K562 (cell line): ENCODE data around the gene FJX1. TPM values are rescaled to one million over a fixed set of nuclear protein-coding genes. Genes with fewer than 3 reads are reported as not detected.

Experiments
- ATAC-seq: fragments of 200-7000 bp; cut with Tn5 transposase; 3 replicates; pipeline ENCODE4 v1.9.1; 2020; ENCODE audit warnings: moderate library complexity
- BruUV-seq: library from RNA; stranded (reverse); fragments of 400-500 nt; replicated peaks from 2 replicates; lab custom pipeline; 2021; lab: Mats Ljungman, UMichigan
- CTCF ChIA-PET: fragments of 300-600 bp; formaldehyde crosslinking; extraction: SDS; loops from one replicate; lab custom pipeline; 2021; ENCODE audit warnings: low intra/inter-chr PET ratio; lab: Yijun Ruan, JAX
- POLR2A ChIA-PET: fragments of 300-600, 350-650 bp; sonication (Branson Sonifier 250); formaldehyde crosslinking; extraction: SDS; loops from one replicate; lab custom pipeline; 2021; ENCODE audit warnings: antibody characterized with exemption, inconsistent platforms; lab: Yijun Ruan, JAX
- DNase-seq, 4 experiments: peaks; one replicate each; pipeline versions ENCODE4 v3.0.0 to v3.0.0-alpha.2; 2011 to 2018; ENCODE audit warnings: low spot score in 3 of 4, mixed read lengths in 3 of 4; ENCODE audit errors: extremely low read depth in 1 of 4
- FAIRE-seq: peaks from 2 replicates; lab custom pipeline; 2011; peaks lifted over from hg19 to GRCh38; lab: Jason Lieb, UNC
- H2AFZ ChIP-seq: 2 replicates; pipeline ENCODE4 v1.6.0; 2011; ENCODE audit warnings: low read depth, low read length, control low read depth, inconsistent platforms
- H3K27ac ChIP-seq: fragments of 200-600 bp; 3 replicates; pipeline ENCODE4 v1.8.0; 2011; ENCODE audit warnings: low read depth, mild to moderate bottlenecking, control low read depth, inconsistent platforms, low read length, moderate library complexity, mixed read lengths; ENCODE audit errors: extremely low read depth
- H3K27me3 ChIP-seq, 2 experiments: fragments of 300-600 bp in 1 of 2; 2 replicates in 1 of 2; 3 replicates in 1 of 2; pipeline versions ENCODE4 v1.6.0 to v1.8.0; 2011; ENCODE audit warnings: inconsistent platforms in 2 of 2, low read length in 2 of 2, mild to moderate bottlenecking in 1 of 2, mixed read lengths in 1 of 2, moderate library complexity in 1 of 2; ENCODE audit not compliant: control insufficient read depth in 2 of 2, insufficient read depth in 2 of 2
- H3K36me3 ChIP-seq: fragments of 300-600 bp; 3 replicates; pipeline ENCODE4 v1.8.0; 2011; ENCODE audit warnings: mild to moderate bottlenecking, low read length, inconsistent platforms; ENCODE audit not compliant: control insufficient read depth, insufficient read depth
- H3K4me1 ChIP-seq, 2 experiments: fragments of 200-600 bp in 1 of 2; replicated peaks in 1 of 2; 2 replicates in 1 of 2; 3 replicates in 1 of 2; pipeline versions ENCODE4 v1.5.1 to v1.8.0; 2011; ENCODE audit warnings: inconsistent platforms in 2 of 2, low read length in 2 of 2, mild to moderate bottlenecking in 1 of 2, mixed read lengths in 1 of 2, moderate library complexity in 1 of 2; ENCODE audit not compliant: control insufficient read depth in 2 of 2, insufficient read depth in 2 of 2
- H3K4me2 ChIP-seq: 2 replicates; pipeline ENCODE4 v1.6.1; 2011; ENCODE audit warnings: low read length, control low read depth, inconsistent platforms, mixed read lengths; ENCODE audit not compliant: insufficient read depth
- H3K4me3 ChIP-seq: fragments of 200-600 bp; sonication (generic), shearing (Covaris generic); 2 replicates; pipeline ENCODE4 v1.5.1; 2016; ENCODE audit warnings: control low read depth, inconsistent platforms
- H3K79me2 ChIP-seq: fragments of 200-600 bp; 3 replicates; pipeline ENCODE4 v1.8.0; 2011; ENCODE audit warnings: low read length, inconsistent platforms; ENCODE audit not compliant: control insufficient read depth, insufficient read depth
- H3K9ac ChIP-seq, 2 experiments: 2 replicates each; pipeline versions ENCODE4 v1.6.0 to v1.6.1; 2011; ENCODE audit warnings: low read depth in 2 of 2, low read length in 2 of 2, control low read depth in 1 of 2, inconsistent platforms in 1 of 2, mild to moderate bottlenecking in 1 of 2, mixed read lengths in 1 of 2; ENCODE audit not compliant: insufficient read depth in 1 of 2
- H3K9me1 ChIP-seq: one replicate; pipeline ENCODE4 v1.6.0; 2011; ENCODE audit warnings: inconsistent platforms, mild to moderate bottlenecking, low read length, moderate library complexity; ENCODE audit not compliant: control insufficient read depth, insufficient read depth
- H3K9me3 ChIP-seq: replicated peaks from 2 replicates; pipeline ENCODE4 v1.5.1; 2011; ENCODE audit warnings: low read depth, low read length, inconsistent platforms; ENCODE audit not compliant: control insufficient read depth, insufficient read depth
- H4K20me1 ChIP-seq: replicated peaks from 2 replicates; pipeline ENCODE4 v1.6.1; 2011; ENCODE audit warnings: low read length, inconsistent platforms, mixed read lengths; ENCODE audit not compliant: control insufficient read depth, insufficient read depth
- ERF ChIP-seq: fragments of 450-650 bp; formaldehyde crosslinking; IDR thresholded peaks from 2 replicates; pipeline ENCODE4 v1.4.0; 2020; ENCODE audit warnings: mild to moderate bottlenecking, mixed read lengths
- GABPA ChIP-seq: fragments of 200-800 bp; sonication (Bioruptor generic); conservative IDR thresholded peaks from 2 replicates; pipeline ENCODE4 v1.6.1; 2016; ENCODE audit warnings: low read depth, missing genetic modification characterization, missing compliant biosample characterization
- KLF1 ChIP-seq: fragments of 450-650 bp; IDR thresholded peaks from 2 replicates; pipeline ENCODE4 v1.6.1; 2016; ENCODE audit warnings: missing genetic modification characterization, missing compliant biosample characterization
- MEF2D ChIP-seq: conservative IDR thresholded peaks from 2 replicates; pipeline ENCODE4 v1.6.1; 2016; ENCODE audit warnings: low read depth, missing genetic modification characterization, missing compliant biosample characterization
- OTX1 ChIP-seq: fragments of 450-650 bp; formaldehyde crosslinking; IDR thresholded peaks from 2 replicates; pipeline ENCODE4 v1.4.0; 2022; ENCODE audit warnings: mild to moderate bottlenecking
- POLR2B ChIP-seq: fragments of 450-650 bp; IDR thresholded peaks from 2 replicates; pipeline ENCODE4 v1.6.1; 2018; ENCODE audit warnings: low read depth; ENCODE audit not compliant: partially characterized antibody
- PTRF ChIP-seq: fragments of 450-650 bp; IDR thresholded peaks from 2 replicates; pipeline ENCODE4 v1.6.1; 2016; ENCODE audit warnings: mild to moderate bottlenecking, missing genetic modification characterization, missing compliant biosample characterization
- SP2 ChIP-seq: IDR thresholded peaks from 2 replicates; pipeline ENCODE4 v1.6.1; 2011; ENCODE audit warnings: mild to moderate bottlenecking, low read depth, low read length, moderate library complexity; ENCODE audit not compliant: poor library complexity, severe bottlenecking; ENCODE audit errors: extremely low read depth
- TAF9B ChIP-seq: fragments of 450-650 bp; IDR thresholded peaks from 2 replicates; pipeline ENCODE4 v1.6.1; 2018; ENCODE audit warnings: mild to moderate bottlenecking; ENCODE audit not compliant: partially characterized antibody
- ZBTB40 ChIP-seq, 2 experiments: fragments of 450-650 bp in 1 of 2; sonication (generic) in 1 of 2; formaldehyde crosslinking in 1 of 2; IDR thresholded peaks; 2 replicates each; pipeline versions ENCODE4 v1.7.1 to v1.9.0; 2016 to 2022; ENCODE audit warnings: inconsistent platforms in 1 of 2, mild to moderate bottlenecking in 1 of 2, missing genetic modification reagents in 1 of 2
- WGBS: fragments of 100-300 bp; shearing (Covaris generic); methylation state at CpG from one replicate; pipeline ENCODE4 v1.1.6; 2016; ENCODE audit warnings: low coverage, mixed read lengths; ENCODE audit not compliant: insufficient coverage; ENCODE audit errors: missing lambda C conversion rate; 5-methylcytosine and 5-hydroxymethylcytosine counted together
- in situ Hi-C: fragments of 300-500 bp; cut with MboI; formaldehyde crosslinking; loops from 4 replicates; pipeline ENCODE4 v1.15.0; 2018; ENCODE audit warnings: inconsistent platforms, mixed read lengths
- intact Hi-C: fragments of 100-400 bp; cut with micrococcal nuclease; formaldehyde crosslinking; loops from 2 replicates; pipeline ENCODE4 v1.14.2; 2022
- polyA plus RNA-seq, 8 experiments: library from polyadenylated mRNA; depleted of rRNA in 4 of 8; stranded (reverse) in 5 of 8; unstranded in 3 of 8; fragments of >200 nt; fragmentation: Nextera tagmentation in 2 of 8; fragmentation: Illumina TruSeq in 1 of 8; extraction: Ambion mirVana in 2 of 8; extraction: Trizol in 1 of 8; gene quantifications; 2 replicates each; pipeline versions ENCODE4 v1.2.1 to v1.2.3, GENCODE V29; 2011 to 2014; ENCODE audit warnings: inconsistent platforms in 1 of 8, missing spikeins in 1 of 8
- total RNA-seq, 7 experiments: library from RNA; depleted of rRNA in 6 of 7; stranded (reverse); fragments of >200 nt in 6 of 7; fragmentation: Illumina TruSeq in 2 of 7; extraction: Trizol in 2 of 7; gene quantifications; 2 replicates each; pipeline versions ENCODE4 v1.2.1 to v1.2.3, GENCODE V29; 2011 to 2021; ENCODE audit warnings: low replicate concordance in 1 of 7

The FJX1 gene
- total and polyA plus RNA-seq, 9 of the 15 experiments (the other 6 are each of a cell fraction or from before 2014, with no cell fraction given), result 0.10 to 2.7 (median 0.72) TPM

DNA sequence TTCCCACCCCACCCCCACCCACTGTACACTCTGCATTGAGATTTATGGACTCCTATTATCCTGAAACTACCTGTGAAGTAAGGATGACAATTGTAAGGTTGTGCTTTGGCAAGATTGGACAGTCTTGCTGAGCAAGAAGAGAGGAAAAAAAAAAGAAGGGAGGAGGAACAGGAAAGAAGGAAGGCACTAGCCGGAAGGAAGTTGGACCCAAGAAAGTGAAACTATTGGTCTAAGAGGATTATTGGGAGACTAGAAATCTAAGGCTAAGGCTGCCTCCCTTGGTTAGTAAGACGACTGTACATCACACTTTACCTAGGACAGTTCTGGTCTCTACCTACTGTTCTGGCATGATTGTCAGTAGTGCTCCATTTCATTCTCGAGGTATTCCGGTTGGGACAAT lies 32.2 kb downstream of the FJX1 start:
- intact Hi-C loops, result no loop called here
- in situ Hi-C loops, result no loop called here
- DNase-seq (no peak), FAIRE-seq (no peak), ATAC-seq (no peak)
- BruUV-seq, result no TSS peak
- Histone ChIP-seq H3K4me1 (no peaks in the 10 kb centered on the region), H4K20me1 (no peaks in the 10 kb centered on the region), H3K9me3 (no peaks in the 10 kb centered on the region), H3K9ac (no peak overlapping the region), H3K27ac (no peak overlapping the region), H3K79me2 (no peaks in the 10 kb centered on the region), H3K36me3 (no peaks in the 10 kb centered on the region), H3K9me1 (no peaks in the 10 kb centered on the region), H2AFZ (0 out of 2 replicates have a peak overlapping the region, but pooled peaks have one; percentile 19), H3K4me2 (peak overlapping the region; percentile 19; the same call in 1 of the 2 replicates), H3K27me3 (peaks cover 0 to 2% of the 10 kb centered on the region in 2 experiments; a peak in 3 of 5 replicates), H3K4me3 (no peak overlapping the region)
- CTCF ChIA-PET, result no interaction called here
- POLR2A ChIA-PET, result no interaction called here
- no peak for TF ChIP-seq MEF2D (tag)
- no peak for TF ChIP-seq SP2
- TF ChIP-seq GABPA (tag), result peak; percentile 69
- TF ChIP-seq KLF1 (tag), result no peak
- no peak for TF ChIP-seq ERF (CRISPR knock-in tag)
- no peak for TF ChIP-seq POLR2B
- no peak for TF ChIP-seq OTX1
- peak; percentile 70 for TF ChIP-seq ZBTB40 (IDR thresholded peaks at IDR 0.05)
- TF ChIP-seq ZBTB40 (CRISPR knock-in tag; IDR thresholded peaks at IDR 0.05), result no peak
- TF ChIP-seq PTRF (tag), result no peak
- TF ChIP-seq TAF9B, result no peak
- WGBS, result 27% methylated on average over 4 of the region's 4 CpGs
